Glutamatergic neuron (in vitro differentiated cells): ENCODE data around the gene ATP13A4. TPM values are rescaled to one million over a fixed set of nuclear protein-coding genes. Genes with fewer than 3 reads are reported as not detected.

Experiments
- DNase-seq: peaks from one replicate; pipeline ENCODE4 v3.0.0; 2022
- H3K27ac Mint-ChIP-seq: one replicate; pipeline ENCODE4 v1.8.0; 2020; ENCODE audit warnings: mild to moderate bottlenecking, mixed read lengths, inconsistent platforms; ENCODE audit not compliant: unreplicated experiment
- H3K27me3 Mint-ChIP-seq: one replicate; pipeline ENCODE4 v1.8.0; 2020; ENCODE audit warnings: mild to moderate bottlenecking, moderate library complexity, mixed read lengths, inconsistent platforms; ENCODE audit not compliant: unreplicated experiment
- H3K36me3 Mint-ChIP-seq: one replicate; pipeline ENCODE4 v1.8.0; 2020; ENCODE audit warnings: mild to moderate bottlenecking, mixed read lengths, inconsistent platforms; ENCODE audit not compliant: unreplicated experiment
- H3K4me1 Mint-ChIP-seq: one replicate; pipeline ENCODE4 v1.8.0; 2020; ENCODE audit warnings: mild to moderate bottlenecking, low read depth, mixed read lengths, inconsistent platforms; ENCODE audit not compliant: unreplicated experiment
- H3K4me3 Mint-ChIP-seq: one replicate; pipeline ENCODE4 v1.8.0; 2020; ENCODE audit warnings: mild to moderate bottlenecking, mixed read lengths, inconsistent platforms; ENCODE audit not compliant: unreplicated experiment
- H3K9me3 Mint-ChIP-seq: one replicate; pipeline ENCODE4 v1.8.0; 2020; ENCODE audit warnings: mild to moderate bottlenecking, moderate library complexity, mixed read lengths, inconsistent platforms; ENCODE audit not compliant: unreplicated experiment
- total RNA-seq: library from RNA; stranded (reverse); fragmentation: NEBNext Ultra II Directional; extraction: Animal tissue kit (Norgen Biotek cat#: 25700); gene quantifications from one replicate; pipeline ENCODE4 v1.2.1, GENCODE V29; 2021; ENCODE audit not compliant: unreplicated experiment
- TF ChIP-seq, protein P1 (sequence below): fragments of 200-600 bp; sonication (generic); IDR thresholded peaks from one replicate; pipeline ENCODE4 v1.5.0; 2021; ENCODE audit not compliant: partially characterized antibody, unreplicated experiment

ATP13A4 gene
- total RNA-seq, 1 donor from 2014 or later = 0.93 TPM

DNA sequence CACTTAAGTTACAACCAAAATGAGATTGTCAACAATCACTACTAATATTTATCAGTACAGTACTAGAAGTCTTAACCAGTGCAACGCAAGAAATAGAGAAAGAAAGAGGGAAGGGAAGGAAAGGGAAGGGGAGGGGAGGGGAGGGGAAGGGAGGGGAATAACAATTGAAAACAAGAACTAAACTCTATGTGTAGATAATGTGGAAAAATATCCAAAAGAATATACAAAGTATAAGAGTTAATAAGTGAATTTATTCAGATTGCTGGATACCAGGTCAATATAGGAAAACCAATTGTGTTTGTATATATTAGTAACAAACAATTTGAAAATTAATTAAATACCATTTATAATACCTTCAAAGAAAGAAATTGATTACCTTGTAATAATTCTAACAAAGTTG lies 186.8 kb downstream of the ATP13A4 start:
- Mint-ChIP-seq H3K4me1 (no peaks in the 10 kb centered on the region), H3K9me3 (no peaks in the 10 kb centered on the region), H3K4me3 (no peak overlapping the region), H3K27ac (no peak overlapping the region), H3K36me3 (no peaks in the 10 kb centered on the region), H3K27me3 (no peaks in the 10 kb centered on the region)
- DNase-seq = no peak
- TF ChIP-seq, protein P1, sequence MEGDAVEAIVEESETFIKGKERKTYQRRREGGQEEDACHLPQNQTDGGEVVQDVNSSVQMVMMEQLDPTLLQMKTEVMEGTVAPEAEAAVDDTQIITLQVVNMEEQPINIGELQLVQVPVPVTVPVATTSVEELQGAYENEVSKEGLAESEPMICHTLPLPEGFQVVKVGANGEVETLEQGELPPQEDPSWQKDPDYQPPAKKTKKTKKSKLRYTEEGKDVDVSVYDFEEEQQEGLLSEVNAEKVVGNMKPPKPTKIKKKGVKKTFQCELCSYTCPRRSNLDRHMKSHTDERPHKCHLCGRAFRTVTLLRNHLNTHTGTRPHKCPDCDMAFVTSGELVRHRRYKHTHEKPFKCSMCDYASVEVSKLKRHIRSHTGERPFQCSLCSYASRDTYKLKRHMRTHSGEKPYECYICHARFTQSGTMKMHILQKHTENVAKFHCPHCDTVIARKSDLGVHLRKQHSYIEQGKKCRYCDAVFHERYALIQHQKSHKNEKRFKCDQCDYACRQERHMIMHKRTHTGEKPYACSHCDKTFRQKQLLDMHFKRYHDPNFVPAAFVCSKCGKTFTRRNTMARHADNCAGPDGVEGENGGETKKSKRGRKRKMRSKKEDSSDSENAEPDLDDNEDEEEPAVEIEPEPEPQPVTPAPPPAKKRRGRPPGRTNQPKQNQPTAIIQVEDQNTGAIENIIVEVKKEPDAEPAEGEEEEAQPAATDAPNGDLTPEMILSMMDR = no peak

DNA sequence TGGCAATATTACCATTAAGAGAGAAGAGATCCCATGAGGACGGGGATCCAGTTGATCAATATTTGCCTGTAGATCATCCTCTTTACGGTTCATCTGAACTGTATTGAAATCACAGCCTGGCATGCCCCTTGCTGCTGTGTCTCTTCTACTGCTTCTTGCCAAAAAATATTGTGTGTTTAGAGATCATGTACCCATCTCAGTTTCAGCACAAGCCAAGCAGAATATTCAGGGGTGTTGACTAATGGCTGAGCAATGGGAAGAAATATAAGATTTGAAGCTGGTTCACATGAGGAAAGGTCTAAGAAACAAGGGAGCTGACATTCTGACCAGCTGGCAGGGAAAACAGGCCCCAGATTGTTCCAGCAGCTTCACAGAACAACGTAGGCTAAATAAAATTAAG lies 197.4 kb downstream of the ATP13A4 start:
- Mint-ChIP-seq H3K27me3 (peaks cover 1% of the 10 kb centered on the region), H3K9me3 (no peaks in the 10 kb centered on the region), H3K27ac (peak overlapping the region; percentile 53), H3K4me3 (no peak overlapping the region), H3K36me3 (peaks cover 4% of the 10 kb centered on the region), H3K4me1 (peaks cover 6% of the 10 kb centered on the region)
- no peak for DNase-seq
- TF ChIP-seq, protein P1 = no peak

GRCh38 chr3:193354423-193354822 lies 200.3 kb downstream of the ATP13A4 start:
- no peak overlapping the region for H3K4me3 Mint-ChIP-seq
- peaks cover 1% of the 10 kb centered on the region for H3K27me3 Mint-ChIP-seq
- DNase-seq = no peak
- H3K36me3 Mint-ChIP-seq = peaks cover 4% of the 10 kb centered on the region
- peaks cover 6% of the 10 kb centered on the region for H3K4me1 Mint-ChIP-seq
- H3K9me3 Mint-ChIP-seq = no peaks in the 10 kb centered on the region
- TF ChIP-seq, protein P1 = no peak
- H3K27ac Mint-ChIP-seq = no peak overlapping the region

Other genes starting within 250 kb of the ATP13A4 start
- gene ATP13A5, start 176.1 kb downstream of the ATP13A4 start, total RNA-seq = not detected
- 122 TPM for gene OPA1, start 38.3 kb upstream of the ATP13A4 start, total RNA-seq